GM12875 (cell line): ENCODE results near the gene FLNC.

Experiments
- H3K4me3 ChIP-seq: one replicate; pipeline ENCODE4 v1.5.1; 2011; ENCODE audit warnings: low read depth, low read length, control low read depth
- CTCF ChIP-seq: IDR thresholded peaks from 2 replicates; pipeline ENCODE4 v1.5.1; 2011; ENCODE audit warnings: low read depth, mild to moderate bottlenecking, control low read depth, inconsistent platforms, low read length, moderate library complexity, borderline replicate concordance; ENCODE audit not compliant: insufficient read depth

The FLNC gene

GRCh38 chr7:128826512-128826911 lies 3.7 kb upstream of the FLNC start:
- TF ChIP-seq CTCF = no peak
- H3K4me3 ChIP-seq = no peak overlapping the region

- no peak overlapping the region for H3K4me3 ChIP-seq
- TF ChIP-seq CTCF = no peak
These were observed 3.3 kb upstream of the FLNC start for GRCh38 chr7:128826916-128827247.

- TF ChIP-seq CTCF = no peak
- no peak overlapping the region for H3K4me3 ChIP-seq
These were observed 2.8 kb upstream of the FLNC start for GRCh38 chr7:128827248-128827958.

- H3K4me3 ChIP-seq = no peak overlapping the region
- TF ChIP-seq CTCF = no peak
These were observed 2.1 kb upstream of the FLNC start for GRCh38 chr7:128827971-128828711.

- no peak for TF ChIP-seq CTCF
- no peak overlapping the region for H3K4me3 ChIP-seq
These were observed 627 bp upstream of the FLNC start for GRCh38 chr7:128829391-128830166.

GRCh38 chr7:128831178-128831993 lies 1.2 kb downstream of the FLNC start:
- no peak overlapping the region for H3K4me3 ChIP-seq
- no peak for TF ChIP-seq CTCF
